Adrenal gland (tissue), 12 donors: Measurements from ENCODE around the gene TLE2. TPM values are rescaled to one million over a fixed set of nuclear protein-coding genes. Genes with fewer than 3 reads are reported as not detected.
"Not testable (repeated sequence)": the region's sequence is repeated elsewhere in the genome, so short reads cannot be mapped to it uniquely, and the experiment has no call there.

ENCODE experiments used
- DNase-seq, 7 donors: peaks; one replicate each; pipeline ENCODE4 v3.0.0-alpha.2; 2019 to 2020
- H3K27ac ChIP-seq, 5 donors: fragments of 200-600 bp; sonication (generic) in 4 of 5; 1 replicate in 3 of 5; 2 replicates in 2 of 5; pipeline versions ENCODE4 v1.5.1 to v1.8.0; 2016 to 2020; ENCODE audit warnings: mild to moderate bottlenecking in 1 of 5
- H3K27me3 ChIP-seq: fragments of 200-600 bp; 2 replicates; pipeline ENCODE4 v1.8.0; 2021
- H3K36me3 ChIP-seq, 2 donors: fragments of 200-600 bp; replicated peaks in 1 of 2; 1 replicate in 1 of 2; 2 replicates in 1 of 2; pipeline versions ENCODE4 v1.5.1 to v1.8.0; 2018 to 2022
- H3K4me1 ChIP-seq, 2 donors: fragments of 200-600 bp; replicated peaks in 1 of 2; 1 replicate in 1 of 2; 2 replicates in 1 of 2; pipeline versions ENCODE4 v1.5.1 to v1.8.0; 2018 to 2021
- H3K4me3 ChIP-seq, 4 donors: fragments of 200-600 bp; sonication (generic) in 3 of 4; one replicate each; pipeline ENCODE4 v1.5.1; 2016 to 2018
- H3K9me3 ChIP-seq, 3 donors: fragments of 200-600 bp; sonication (generic) in 1 of 3; replicated peaks in 1 of 3; 1 replicate in 2 of 3; 2 replicates in 1 of 3; pipeline versions ENCODE4 v1.5.1 to v1.8.0; 2016 to 2021
- POLR2A ChIP-seq, 2 donors: fragments of 450-650 bp; IDR thresholded peaks; one replicate each; pipeline ENCODE4 v1.6.1; 2017; ENCODE audit warnings: antibody characterized with exemption in 2 of 2, mild to moderate bottlenecking in 2 of 2, moderate library complexity in 1 of 2
- WGBS, 4 donors: extraction: QIAGEN DNeasy Blood & Tissue Kit in 2 of 4; methylation state at CpG; one replicate each; pipeline versions ENCODE4 v1.1.5 to v1.1.7; 2013 to 2017; 5-methylcytosine and 5-hydroxymethylcytosine counted together
- intact Hi-C, 2 donors: fragments of 100-400 bp; cut with DNase I; formaldehyde crosslinking; loops; one replicate each; pipeline versions ENCODE4 v1.14.1 to v1.15.0; 2022 to 2023
- polyA plus RNA-seq, 3 donors: library from polyadenylated mRNA; stranded (reverse); fragments of 200-250 nt in 2 of 3; fragments of 350-450 nt in 1 of 3; fragmentation: Illumina TruSeq in 1 of 3; extraction: RNeasy Lipid Tissue Mini Kit (QIAGEN cat#74804) in 1 of 3; gene quantifications; one replicate each; pipeline ENCODE4 v1.2.3, GENCODE V29; 2013 to 2014
- total RNA-seq, 9 donors: library from RNA; depleted of rRNA in 4 of 9; stranded (reverse); fragments of >200 nt in 4 of 9; fragments of 120-200 nt in 1 of 9; fragmentation: NEBNext Ultra II Directional in 1 of 9; extraction: Animal tissue kit (Norgen Biotek cat#: 25700) in 1 of 9; gene quantifications; one replicate each; pipeline versions ENCODE4 v1.1.0 to v1.2.4, GENCODE V29; 2013 to 2023
- TF ChIP-seq, protein P1 (sequence below), 6 experiments: fragments of 450-650 bp in 4 of 6; fragments of 200-600 bp in 2 of 6; sonication (generic) in 1 of 6; IDR thresholded peaks; 1 replicate in 5 of 6; 2 replicates in 1 of 6; pipeline versions ENCODE4 v1.5.1 to v1.8.0; 2016 to 2021; ENCODE audit warnings: antibody characterized with exemption in 6 of 6, mild to moderate bottlenecking in 2 of 6, moderate library complexity in 1 of 6
- donor health status: healthy with polysubstance abuse.
- donor health status: Bipolar disorder and iron deficiency.
- donor health status: DM: yes; HTN: yes; CAD: no.
- donor health status: DM: no; HTN: no; CAD: no.
- donor health status: DM: no; HTN: no; CAD: no.
- donor health status: DM: yes; HTN: yes; CAD: no.

Gene TLE2
- total and polyA plus RNA-seq, 12 donors: 4.0 to 106 (median 57.2) TPM

DNA sequence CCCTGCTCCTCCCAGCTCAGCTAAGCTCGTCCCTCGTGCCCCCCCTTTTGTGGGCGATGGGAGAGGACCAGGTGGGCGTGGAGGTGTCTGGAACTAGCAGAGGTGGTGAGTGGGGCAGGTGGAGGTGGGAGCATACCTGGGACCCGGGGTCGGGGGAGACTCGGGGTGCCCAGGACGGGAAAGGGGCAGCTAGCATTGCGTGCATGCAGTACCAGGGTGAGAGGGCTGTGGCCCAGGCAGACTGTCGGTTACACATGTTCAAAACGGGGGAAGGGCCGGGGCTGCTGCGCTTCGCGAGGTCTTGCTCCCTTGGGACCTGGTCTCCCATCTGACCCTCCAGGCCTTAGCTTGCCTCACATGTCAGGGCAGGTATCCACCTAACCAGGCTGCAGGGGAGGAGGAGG is 24.1 kb upstream of the TLE2 start:
- Histone ChIP-seq H3K27ac (peak overlapping the region in 2 of 5 donors; percentile 26 to 96), H3K4me3 (no peak overlapping the region), H3K36me3 (peaks cover 0 to 40% of the 10 kb centered on the region in 2 donors), H3K27me3 (no peaks in the 10 kb centered on the region), H3K9me3 (no peaks in the 10 kb centered on the region), H3K4me1 (peaks cover 26 to 34% of the 10 kb centered on the region in 2 donors)
- TF ChIP-seq, protein P1, sequence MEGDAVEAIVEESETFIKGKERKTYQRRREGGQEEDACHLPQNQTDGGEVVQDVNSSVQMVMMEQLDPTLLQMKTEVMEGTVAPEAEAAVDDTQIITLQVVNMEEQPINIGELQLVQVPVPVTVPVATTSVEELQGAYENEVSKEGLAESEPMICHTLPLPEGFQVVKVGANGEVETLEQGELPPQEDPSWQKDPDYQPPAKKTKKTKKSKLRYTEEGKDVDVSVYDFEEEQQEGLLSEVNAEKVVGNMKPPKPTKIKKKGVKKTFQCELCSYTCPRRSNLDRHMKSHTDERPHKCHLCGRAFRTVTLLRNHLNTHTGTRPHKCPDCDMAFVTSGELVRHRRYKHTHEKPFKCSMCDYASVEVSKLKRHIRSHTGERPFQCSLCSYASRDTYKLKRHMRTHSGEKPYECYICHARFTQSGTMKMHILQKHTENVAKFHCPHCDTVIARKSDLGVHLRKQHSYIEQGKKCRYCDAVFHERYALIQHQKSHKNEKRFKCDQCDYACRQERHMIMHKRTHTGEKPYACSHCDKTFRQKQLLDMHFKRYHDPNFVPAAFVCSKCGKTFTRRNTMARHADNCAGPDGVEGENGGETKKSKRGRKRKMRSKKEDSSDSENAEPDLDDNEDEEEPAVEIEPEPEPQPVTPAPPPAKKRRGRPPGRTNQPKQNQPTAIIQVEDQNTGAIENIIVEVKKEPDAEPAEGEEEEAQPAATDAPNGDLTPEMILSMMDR (IDR thresholded peaks at IDR 0.05): no peak
- TF ChIP-seq POLR2A (IDR thresholded peaks at IDR 0.05): no peak
- WGBS, 4 donors: 69 to 80% (median 74%) methylated on average over 11 to 15 of the region's 15 CpGs
- DNase-seq: no peak
- intact Hi-C loops: no loop called here

DNA sequence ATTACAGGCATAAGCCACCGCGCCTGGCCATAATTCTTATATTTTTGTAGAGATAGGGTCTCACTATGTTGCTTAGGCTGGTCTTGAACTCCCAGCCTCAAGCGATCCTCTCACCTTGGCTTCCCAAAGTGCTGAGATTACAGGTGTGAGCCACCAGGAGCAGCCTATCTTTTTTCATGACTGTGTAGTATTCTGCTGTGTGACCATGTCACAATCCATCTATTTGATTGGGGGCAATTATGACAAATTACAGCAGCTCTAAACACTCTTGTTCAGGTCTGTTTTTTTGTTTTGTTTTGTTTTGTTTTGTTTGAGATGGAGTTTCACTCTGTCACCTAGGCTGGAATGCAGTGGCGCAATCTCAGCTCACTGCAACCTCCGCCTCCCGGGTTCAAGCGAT is 20.9 kb upstream of the TLE2 start:
- DNase-seq, H3K9me3 ChIP-seq, H3K27ac ChIP-seq, H3K4me3 ChIP-seq, intact Hi-C loops, H3K27me3 ChIP-seq: not testable (repeated sequence)
- Histone ChIP-seq H3K4me1 (peaks cover 4 to 17% of the 10 kb centered on the region in 2 donors), H3K36me3 (peaks cover 0 to 23% of the 10 kb centered on the region in 2 donors)
- 93 to 98% (median 95%) methylated on average over 7 of the region's 7 CpGs for WGBS, 4 donors

DNA sequence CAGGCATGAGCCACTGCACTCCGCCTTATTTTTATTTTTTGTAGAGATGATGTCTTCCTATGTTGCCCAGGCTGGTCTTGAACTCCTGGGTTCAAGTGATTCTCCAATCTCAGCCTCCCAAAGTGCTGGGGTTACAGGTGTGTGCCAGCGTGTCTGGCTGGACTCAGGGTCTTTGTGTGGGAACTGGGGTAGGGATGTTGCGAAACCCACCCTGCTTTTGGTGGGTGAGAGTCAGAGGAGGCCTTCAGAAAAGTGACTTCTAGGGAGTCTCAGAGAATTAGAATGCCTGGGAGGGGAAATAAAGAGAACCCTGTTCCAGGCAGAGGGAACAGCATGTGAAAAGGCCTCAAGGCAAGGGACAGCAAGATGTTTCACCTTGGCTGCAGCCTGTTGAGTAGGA is 20.0 kb upstream of the TLE2 start:
- Histone ChIP-seq H3K36me3 (peaks cover 0 to 14% of the 10 kb centered on the region in 2 donors), H3K27ac (no peak overlapping the region), H3K4me1 (peaks cover 4 to 11% of the 10 kb centered on the region in 2 donors), H3K9me3 (no peaks in the 10 kb centered on the region), H3K27me3 (no peaks in the 10 kb centered on the region), H3K4me3 (no peak overlapping the region)
- DNase-seq: no peak
- TF ChIP-seq, protein P1 (IDR thresholded peaks at IDR 0.05): no peak
- no peak for TF ChIP-seq POLR2A (IDR thresholded peaks at IDR 0.05)
- intact Hi-C loops: no loop called here
- 90 to 96% (median 91%) methylated on average over 3 of the region's 3 CpGs for WGBS, 4 donors

DNA sequence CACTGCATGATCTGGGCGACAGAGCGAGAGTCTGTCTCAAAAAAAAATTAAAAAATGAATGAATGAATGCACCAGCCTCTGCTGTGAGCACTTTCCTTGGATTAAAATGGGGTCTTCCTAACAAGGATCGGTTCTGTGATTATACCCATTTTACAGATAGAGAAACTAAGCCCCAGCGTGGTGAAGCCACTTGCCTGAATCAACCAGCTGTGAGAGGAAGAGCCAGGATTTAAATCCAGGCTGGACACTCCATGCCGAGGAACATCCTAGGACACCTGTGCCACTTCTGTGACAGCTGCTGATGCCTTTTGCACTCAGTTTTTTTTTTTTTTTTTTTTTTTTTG is 19.1 kb upstream of the TLE2 start:
- Histone ChIP-seq H3K4me3 (peak overlapping the region in 1 of 4 donors; percentile 64), H3K27me3 (no peaks in the 10 kb centered on the region), H3K27ac (peak overlapping the region in 3 of 5 donors; percentile 68 to 88 (median 72))

More for the DNA sequence above, 19.1 kb upstream of the TLE2 start:
- DNase-seq: no peak
- H3K9me3 ChIP-seq: no peaks in the 10 kb centered on the region
- peaks cover 4 to 11% of the 10 kb centered on the region in 2 donors for H3K4me1 ChIP-seq
- 73 to 86% (median 81%) methylated on average over 5 of the region's 5 CpGs for WGBS, 4 donors
- intact Hi-C loops: no loop called here
- TF ChIP-seq, protein P1 (IDR thresholded peaks at IDR 0.05): no peak
- TF ChIP-seq POLR2A (IDR thresholded peaks at IDR 0.05): no peak
- peaks cover 0 to 5% of the 10 kb centered on the region in 2 donors for H3K36me3 ChIP-seq
